HepG2 (cell line): ENCODE results near the gene RPL37A. TPM values are rescaled to one million over a fixed set of nuclear protein-coding genes. Genes with fewer than 3 reads are reported as not detected.

ENCODE experiments used
- ATAC-seq: fragments of 200-7000 bp; cut with Tn5 transposase; 3 replicates; pipeline ENCODE4 v1.9.1; 2020; ENCODE audit warnings: mild to moderate bottlenecking, moderate library complexity
- BruUV-seq: library from RNA; stranded (reverse); fragments of 400-500 nt; replicated peaks from 2 replicates; lab custom pipeline; 2021; lab: Mats Ljungman, UMichigan
- CTCF ChIA-PET: fragments of 300-600 bp; formaldehyde crosslinking; extraction: SDS; loops from one replicate; lab custom pipeline; 2021; ENCODE audit warnings: low total read pairs, inconsistent platforms, low intra/inter-chr PET ratio; lab: Yijun Ruan, JAX
- POLR2A ChIA-PET: fragments of 350-600 bp; sonication (Branson Sonifier 250); formaldehyde crosslinking; loops from one replicate; lab custom pipeline; 2020; ENCODE audit warnings: antibody characterized with exemption, inconsistent platforms; lab: Yijun Ruan, JAX
- DNase-seq: peaks from one replicate; pipeline ENCODE4 v3.0.0-alpha.2; 2015; ENCODE audit warnings: low spot score
- FAIRE-seq: peaks from 3 replicates; lab custom pipeline; 2011; peaks lifted over from hg19 to GRCh38; lab: Jason Lieb, UNC
- H2AFZ ChIP-seq: one replicate; pipeline ENCODE4 v1.6.1; 2011; ENCODE audit warnings: low read length, inconsistent platforms
- H3K27ac ChIP-seq: fragments of 300-600 bp; 3 replicates; pipeline ENCODE4 v1.8.0; 2011; ENCODE audit warnings: mixed run types, mild to moderate bottlenecking, mixed read lengths, low read length, inconsistent platforms; ENCODE audit not compliant: insufficient read depth; ENCODE audit errors: extremely low read length
- H3K27me3 ChIP-seq, 2 experiments: fragments of 200-600 bp in 1 of 2; 2 replicates in 1 of 2; 3 replicates in 1 of 2; pipeline versions ENCODE4 v1.6.0 to v1.8.0; 2011; ENCODE audit warnings: low read length in 2 of 2, mild to moderate bottlenecking in 2 of 2, moderate library complexity in 2 of 2, inconsistent platforms in 1 of 2; ENCODE audit not compliant: insufficient read depth in 2 of 2, control insufficient read depth in 1 of 2
- H3K36me3 ChIP-seq, 2 experiments: fragments of 200-600 bp in 1 of 2; replicated peaks in 1 of 2; 2 replicates in 1 of 2; 3 replicates in 1 of 2; pipeline versions ENCODE4 v1.5.1 to v1.8.0; 2011; ENCODE audit warnings: low read length in 2 of 2, inconsistent platforms in 1 of 2; ENCODE audit not compliant: insufficient read depth in 2 of 2, control insufficient read depth in 1 of 2
- H3K4me1 ChIP-seq: 2 replicates; pipeline ENCODE4 v1.5.1; 2012; ENCODE audit warnings: low read length, inconsistent platforms; ENCODE audit not compliant: insufficient read depth
- H3K4me2 ChIP-seq: 2 replicates; pipeline ENCODE4 v1.6.0; 2011; ENCODE audit warnings: low read depth, low read length, inconsistent platforms
- H3K4me3 ChIP-seq, 3 experiments: fragments of 200-600 bp in 1 of 3; sonication (generic), shearing (Covaris generic) in 1 of 3; replicated peaks in 1 of 3; 2 replicates each; pipeline ENCODE4 v1.5.1; 2011 to 2016; ENCODE audit warnings: low read length in 3 of 3, inconsistent platforms in 2 of 3, low read depth in 2 of 3, mild to moderate bottlenecking in 2 of 3, control low read depth in 1 of 3, mixed read lengths in 1 of 3; ENCODE audit not compliant: insufficient read depth in 1 of 3
- H3K79me2 ChIP-seq: one replicate; pipeline ENCODE4 v1.6.1; 2011; ENCODE audit warnings: low read length, inconsistent platforms; ENCODE audit not compliant: insufficient read depth
- H3K9ac ChIP-seq: 2 replicates; pipeline ENCODE4 v1.6.0; 2011; ENCODE audit warnings: mild to moderate bottlenecking, low read depth, low read length, inconsistent platforms; ENCODE audit not compliant: insufficient read depth
- H3K9me3 ChIP-seq: 2 replicates; pipeline ENCODE4 v1.5.1; 2012; ENCODE audit warnings: mild to moderate bottlenecking, low read length
- H4K20me1 ChIP-seq: 2 replicates; pipeline ENCODE4 v1.6.0; 2011; ENCODE audit warnings: inconsistent platforms, mild to moderate bottlenecking, low read length, moderate library complexity; ENCODE audit not compliant: insufficient read depth
- GMEB1 ChIP-seq: sonication (generic); formaldehyde crosslinking; IDR thresholded peaks from 2 replicates; pipeline ENCODE4 v1.5.1; 2020; ENCODE audit warnings: missing genetic modification reagents, mild to moderate bottlenecking, borderline replicate concordance
- KDM3A ChIP-seq: IDR thresholded peaks from 2 replicates; pipeline ENCODE4 v1.6.1; 2018; ENCODE audit warnings: low read depth, missing compliant biosample characterization
- MIER3 ChIP-seq: IDR thresholded peaks from 2 replicates; pipeline ENCODE4 v1.6.1; 2016; ENCODE audit warnings: missing compliant biosample characterization, borderline replicate concordance
- MXD4 ChIP-seq: IDR thresholded peaks from 2 replicates; pipeline ENCODE4 v1.6.1; 2016; ENCODE audit warnings: mild to moderate bottlenecking, missing biosample characterization, missing genetic modification reagents
- MXI1 ChIP-seq: IDR thresholded peaks from 3 replicates; pipeline ENCODE4 v1.6.1; 2012; ENCODE audit warnings: low read depth, low read length, inconsistent platforms, borderline replicate concordance
- PHF20 ChIP-seq: sonication (generic); formaldehyde crosslinking; IDR thresholded peaks from 2 replicates; pipeline ENCODE4 v1.5.0; 2020; ENCODE audit warnings: mild to moderate bottlenecking, missing genetic modification reagents
- POLR2A ChIP-seq, 2 experiments: IDR thresholded peaks; 2 replicates each; pipeline ENCODE4 v1.6.1; 2011; ENCODE audit warnings: low read depth in 2 of 2, low read length in 2 of 2, mild to moderate bottlenecking in 1 of 2, moderate library complexity in 1 of 2; ENCODE audit not compliant: insufficient read depth in 1 of 2
- TEF ChIP-seq: sonication (generic); formaldehyde crosslinking; IDR thresholded peaks from 2 replicates; pipeline ENCODE4 v1.5.0; 2020; ENCODE audit warnings: missing genetic modification reagents
- XRCC5 ChIP-seq: fragments of 200-400 bp; formaldehyde crosslinking; optimal IDR thresholded peaks from 2 replicates; pipeline ENCODE3; 2017; ENCODE audit warnings: mild to moderate bottlenecking, low read length
- ZBTB4 ChIP-seq: sonication (generic); formaldehyde crosslinking; IDR thresholded peaks from 2 replicates; pipeline ENCODE4 v1.4.0; 2020; ENCODE audit warnings: missing genetic modification reagents, mild to moderate bottlenecking, borderline replicate concordance
- ZNF256 ChIP-seq: sonication (generic); formaldehyde crosslinking; conservative IDR thresholded peaks from 2 replicates; pipeline ENCODE4 v1.4.0; 2020; ENCODE audit warnings: missing genetic modification reagents
- ZNF350 ChIP-seq: sonication (generic); formaldehyde crosslinking; IDR thresholded peaks from 2 replicates; pipeline ENCODE4 v1.4.0; 2020; ENCODE audit warnings: mild to moderate bottlenecking, low read depth, missing genetic modification reagents, borderline replicate concordance
- ZNF652 ChIP-seq: IDR thresholded peaks from 2 replicates; pipeline ENCODE4 v1.6.1; 2016; ENCODE audit warnings: low read depth, borderline replicate concordance
- ZNF749 ChIP-seq: sonication (generic); formaldehyde crosslinking; IDR thresholded peaks from 2 replicates; pipeline ENCODE4 v1.8.0; 2022; ENCODE audit warnings: mild to moderate bottlenecking, missing genetic modification reagents, moderate library complexity, borderline replicate concordance
- ZNF770 ChIP-seq: sonication (generic); formaldehyde crosslinking; IDR thresholded peaks from 2 replicates; pipeline ENCODE4 v1.5.0; 2020; ENCODE audit warnings: mild to moderate bottlenecking, missing genetic modification reagents
- WGBS: methylation state at CpG from one replicate; pipeline ENCODE4 v1.1.6; 2017; ENCODE audit warnings: low lambda C conversion rate; 5-methylcytosine and 5-hydroxymethylcytosine counted together
- in situ Hi-C: cut with HindIII; loops from 2 replicates; pipeline ENCODE4 v1.10.0; 2017; ENCODE audit warnings: low pct_unique_long_range_greater_than_20kb; ENCODE audit not compliant: extremely low pct_ligation_motif_present
- intact Hi-C: fragments of 100-400 bp; cut with micrococcal nuclease; formaldehyde crosslinking; loops from one replicate; pipeline ENCODE4 v1.10.0; 2022; ENCODE audit not compliant: unreplicated experiment
- polyA plus RNA-seq, 8 experiments: library from polyadenylated mRNA; depleted of rRNA in 3 of 8; stranded (reverse) in 7 of 8; unstranded in 1 of 8; fragments of >200 nt; fragmentation: Illumina TruSeq in 4 of 8; extraction: Trizol in 4 of 8; gene quantifications; 2 replicates each; pipeline versions ENCODE4 v1.2.1 to v1.2.3, GENCODE V29; 2011 to 2016; ENCODE audit warnings: low read depth in 4 of 8, missing spikeins in 1 of 8, mixed read lengths in 1 of 8; ENCODE audit not compliant: insufficient read depth in 1 of 8
- total RNA-seq, 5 experiments: library from RNA; depleted of rRNA; stranded (reverse); fragments of >200 nt; fragmentation: Illumina TruSeq; extraction: Trizol; gene quantifications; 2 replicates each; pipeline ENCODE4 v1.2.3, GENCODE V29; 2016; ENCODE audit warnings: low read depth in 1 of 5

Gene RPL37A
- total and polyA plus RNA-seq, 2 of the 13 experiments (the other 11 are each of a cell fraction or from before 2014, with no cell fraction given), result 6,902 to 7,910 TPM

DNA sequence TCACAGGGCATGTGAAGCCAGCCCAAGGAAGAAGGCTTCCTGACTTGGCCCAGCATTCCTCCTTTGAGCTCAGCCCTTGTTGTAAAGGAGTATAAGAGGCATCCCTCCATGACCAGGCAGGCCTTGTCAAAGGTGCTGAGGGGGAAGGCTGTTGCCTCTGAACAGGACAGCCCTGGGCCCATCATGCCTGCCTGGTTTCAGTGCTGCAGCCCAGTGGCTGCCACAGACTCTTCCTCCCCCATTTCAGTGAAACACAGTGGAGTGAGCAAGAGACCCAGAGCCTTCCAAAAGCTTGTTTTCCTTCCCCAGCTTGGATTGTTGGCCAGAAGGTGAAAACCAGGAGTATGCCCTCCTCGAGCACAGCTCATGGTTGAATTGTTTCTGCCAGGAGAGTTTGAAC, 19.9 kb upstream of the RPL37A start:
- no peaks in the 10 kb centered on the region for H3K79me2 ChIP-seq
- H3K27me3 ChIP-seq, result no peaks in the 10 kb centered on the region
- TF ChIP-seq ZNF350 (CRISPR knock-in tag) (no peak), ZNF770 (no peak), GMEB1 (CRISPR knock-in tag) (no peak), POLR2A (IDR thresholded peaks at IDR 0.05; ENCODE audit: insufficient read depth in 1 of 2, low read depth in 2 of 2, low read length in 2 of 2) (no peak), MIER3 (CRISPR knock-in tag) (no peak), MXD4 (CRISPR knock-in tag) (no peak), MXI1 (no peak), ZNF749 (CRISPR knock-in tag) (no peak), XRCC5 (no peak), ZNF652 (CRISPR knock-in tag) (no peak), ZBTB4 (CRISPR knock-in tag) (no peak), TEF (CRISPR knock-in tag) (no peak), ZNF256 (CRISPR knock-in tag) (no peak), KDM3A (no peak), PHF20 (CRISPR knock-in tag) (no peak)
- TF ChIP-seq, all 625 proteins: peak for 0
- CTCF ChIA-PET, result no interaction called here
- no TSS peak for BruUV-seq
- FAIRE-seq (no peak), ATAC-seq (no peak), DNase-seq (no peak)
- POLR2A ChIA-PET, result interaction anchor here (0.9 kb wide), 1 partner anchor 20 kb away, joined by 3 read pairs; the partner anchor contains the start of gene RPL37A
- no peak overlapping the region for H3K4me2 ChIP-seq
- H2AFZ ChIP-seq, result no peak overlapping the region
- no peaks in the 10 kb centered on the region for H3K9me3 ChIP-seq
- H3K36me3 ChIP-seq, result peaks cover 9 to 33% of the 10 kb centered on the region in 2 experiments
- in situ Hi-C loops (no loop called here), intact Hi-C loops (no loop called here)
- no peak overlapping the region for H3K9ac ChIP-seq
- H3K27ac ChIP-seq, result no peak overlapping the region
- no peaks in the 10 kb centered on the region for H4K20me1 ChIP-seq
- no peaks in the 10 kb centered on the region for H3K4me1 ChIP-seq
- WGBS, result 92% methylated on average over 1 of the region's 1 CpG
- H3K4me3 ChIP-seq, result no peak overlapping the region
